Adrenal gland (tissue), 12 donors: Measurements from ENCODE around the gene KIF26B. TPM values are rescaled to one million over a fixed set of nuclear protein-coding genes. Genes with fewer than 3 reads are reported as not detected.

Experiments
- DNase-seq, 7 donors: peaks; one replicate each; pipeline ENCODE4 v3.0.0-alpha.2; 2019 to 2020
- H3K27ac ChIP-seq, 5 donors: fragments of 200-600 bp; sonication (generic) in 4 of 5; 1 replicate in 3 of 5; 2 replicates in 2 of 5; pipeline versions ENCODE4 v1.5.1 to v1.8.0; 2016 to 2020; ENCODE audit warnings: mild to moderate bottlenecking in 1 of 5
- H3K27me3 ChIP-seq: fragments of 200-600 bp; 2 replicates; pipeline ENCODE4 v1.8.0; 2021
- H3K36me3 ChIP-seq, 2 donors: fragments of 200-600 bp; replicated peaks in 1 of 2; 1 replicate in 1 of 2; 2 replicates in 1 of 2; pipeline versions ENCODE4 v1.5.1 to v1.8.0; 2018 to 2022
- H3K4me1 ChIP-seq, 2 donors: fragments of 200-600 bp; replicated peaks in 1 of 2; 1 replicate in 1 of 2; 2 replicates in 1 of 2; pipeline versions ENCODE4 v1.5.1 to v1.8.0; 2018 to 2021
- H3K4me3 ChIP-seq, 4 donors: fragments of 200-600 bp; sonication (generic) in 3 of 4; one replicate each; pipeline ENCODE4 v1.5.1; 2016 to 2018
- H3K9me3 ChIP-seq, 3 donors: fragments of 200-600 bp; sonication (generic) in 1 of 3; replicated peaks in 1 of 3; 1 replicate in 2 of 3; 2 replicates in 1 of 3; pipeline versions ENCODE4 v1.5.1 to v1.8.0; 2016 to 2021
- CTCF ChIP-seq, 6 experiments: fragments of 450-650 bp in 4 of 6; fragments of 200-600 bp in 2 of 6; sonication (generic) in 1 of 6; IDR thresholded peaks; 1 replicate in 5 of 6; 2 replicates in 1 of 6; pipeline versions ENCODE4 v1.5.1 to v1.8.0; 2016 to 2021; ENCODE audit warnings: antibody characterized with exemption in 6 of 6, mild to moderate bottlenecking in 2 of 6, moderate library complexity in 1 of 6
- POLR2A ChIP-seq, 2 donors: fragments of 450-650 bp; IDR thresholded peaks; one replicate each; pipeline ENCODE4 v1.6.1; 2017; ENCODE audit warnings: antibody characterized with exemption in 2 of 2, mild to moderate bottlenecking in 2 of 2, moderate library complexity in 1 of 2
- WGBS, 4 donors: extraction: QIAGEN DNeasy Blood & Tissue Kit in 2 of 4; methylation state at CpG; one replicate each; pipeline versions ENCODE4 v1.1.5 to v1.1.7; 2013 to 2017; 5-methylcytosine and 5-hydroxymethylcytosine counted together
- intact Hi-C, 2 donors: fragments of 100-400 bp; cut with DNase I; formaldehyde crosslinking; loops; one replicate each; pipeline versions ENCODE4 v1.14.1 to v1.15.0; 2022 to 2023
- polyA plus RNA-seq, 3 donors: library from polyadenylated mRNA; stranded (reverse); fragments of 200-250 nt in 2 of 3; fragments of 350-450 nt in 1 of 3; fragmentation: Illumina TruSeq in 1 of 3; extraction: RNeasy Lipid Tissue Mini Kit (QIAGEN cat#74804) in 1 of 3; gene quantifications; one replicate each; pipeline ENCODE4 v1.2.3, GENCODE V29; 2013 to 2014
- total RNA-seq, 9 donors: library from RNA; depleted of rRNA in 4 of 9; stranded (reverse); fragments of >200 nt in 4 of 9; fragments of 120-200 nt in 1 of 9; fragmentation: NEBNext Ultra II Directional in 1 of 9; extraction: Animal tissue kit (Norgen Biotek cat#: 25700) in 1 of 9; gene quantifications; one replicate each; pipeline versions ENCODE4 v1.1.0 to v1.2.4, GENCODE V29; 2013 to 2023
- donor health status: healthy with polysubstance abuse.
- donor health status: Bipolar disorder and iron deficiency.
- donor health status: DM: yes; HTN: yes; CAD: no.
- donor health status: DM: no; HTN: no; CAD: no.
- donor health status: DM: no; HTN: no; CAD: no.
- donor health status: DM: yes; HTN: yes; CAD: no.

Gene KIF26B
- total and polyA plus RNA-seq, 12 donors = 0.20 to 4.6 (median 2.6) TPM

DNA sequence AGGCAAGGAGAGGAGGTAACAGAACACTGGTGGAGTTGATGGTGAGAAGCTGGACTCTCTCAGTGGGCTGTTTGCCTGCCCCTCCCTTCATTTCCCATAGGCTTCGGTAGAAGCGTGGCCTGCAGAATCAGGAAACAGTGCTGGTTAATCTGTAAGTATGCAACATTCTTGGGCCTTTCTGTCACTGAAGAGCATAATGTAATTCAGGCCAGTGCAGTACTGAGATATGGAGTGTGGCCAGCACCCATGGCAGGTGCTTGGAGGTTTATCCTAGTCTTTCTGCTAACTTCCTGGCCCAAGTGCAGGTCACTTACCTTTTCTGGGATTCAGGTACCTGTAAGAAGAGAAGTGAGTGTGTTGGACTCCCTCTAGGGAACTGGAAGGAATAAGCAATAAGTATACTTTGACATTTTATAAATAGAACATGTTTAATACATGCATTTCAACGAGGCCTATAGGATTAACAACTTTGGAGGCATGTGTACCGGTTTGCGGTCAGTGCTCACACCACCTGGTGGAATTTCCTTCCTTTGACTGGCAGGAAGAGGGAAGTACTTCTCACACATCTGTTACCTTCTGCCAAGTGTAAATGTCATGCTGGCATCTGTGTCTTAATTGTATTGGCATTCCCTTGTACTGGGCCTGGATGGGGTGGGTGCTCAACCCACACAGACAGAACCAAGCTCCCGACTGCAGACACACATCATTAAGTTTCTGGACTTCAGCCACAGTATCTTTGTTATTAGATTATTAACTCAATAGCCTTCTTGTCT lies 105.5 kb downstream of the KIF26B start:
- H3K27me3 ChIP-seq = no peaks in the 10 kb centered on the region
- TF ChIP-seq CTCF (IDR thresholded peaks at IDR 0.05) = no peak
- TF ChIP-seq POLR2A (IDR thresholded peaks at IDR 0.05) = no peak
- DNase-seq = no peak
- intact Hi-C loops = no loop called here
- no peak overlapping the region for H3K4me3 ChIP-seq
- no peaks in the 10 kb centered on the region for H3K4me1 ChIP-seq
- 60 to 79% (median 68%) methylated on average over 6 of the region's 6 CpGs for WGBS, 4 donors
- no peak overlapping the region for H3K27ac ChIP-seq
- H3K36me3 ChIP-seq = no peaks in the 10 kb centered on the region
- no peaks in the 10 kb centered on the region for H3K9me3 ChIP-seq

DNA sequence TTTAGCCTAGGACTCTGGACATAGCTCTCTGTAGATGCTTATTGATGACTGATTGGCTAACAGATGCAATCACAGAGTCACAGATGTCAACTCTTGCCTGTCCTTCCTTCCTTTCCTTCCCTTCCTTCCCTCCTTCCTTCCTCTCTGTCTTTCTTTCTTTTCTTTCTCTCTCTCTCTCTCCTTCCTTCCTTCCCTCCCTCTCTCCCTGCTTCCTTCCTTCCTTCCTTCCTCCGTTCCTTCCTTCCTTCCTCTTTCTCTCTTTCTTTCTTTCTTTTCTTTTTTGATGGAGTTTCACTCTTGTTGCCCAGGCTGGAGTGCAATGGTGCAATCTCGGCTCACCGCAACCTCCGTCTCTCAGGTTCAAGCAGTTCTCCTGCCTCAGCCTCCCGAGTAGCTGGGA lies 106.1 kb downstream of the KIF26B start:
- no peak for DNase-seq
- no peak for TF ChIP-seq POLR2A (IDR thresholded peaks at IDR 0.05)
- TF ChIP-seq CTCF (IDR thresholded peaks at IDR 0.05) = no peak
- Histone ChIP-seq H3K9me3 (no peaks in the 10 kb centered on the region), H3K27ac (no peak overlapping the region), H3K4me1 (no peaks in the 10 kb centered on the region), H3K27me3 (no peaks in the 10 kb centered on the region), H3K36me3 (no peaks in the 10 kb centered on the region), H3K4me3 (no peak overlapping the region)
- intact Hi-C loops = no loop called here
- 85 to 92% (median 89%) methylated on average over 5 of the region's 5 CpGs for WGBS, 4 donors

GRCh38 chr1:245261786-245262185 lies 107.0 kb downstream of the KIF26B start:
- Histone ChIP-seq H3K9me3 (no peaks in the 10 kb centered on the region), H3K27me3 (no peaks in the 10 kb centered on the region), H3K36me3 (no peaks in the 10 kb centered on the region), H3K4me3 (no peak overlapping the region), H3K27ac (no peak overlapping the region), H3K4me1 (no peaks in the 10 kb centered on the region)
- WGBS, 4 donors = 83 to 91% (median 86%) methylated on average over 7 of the region's 7 CpGs
- TF ChIP-seq CTCF (IDR thresholded peaks at IDR 0.05) (no peak), POLR2A (IDR thresholded peaks at IDR 0.05) (no peak)
- intact Hi-C loops = no loop called here
- no peak for DNase-seq

- H3K4me1 ChIP-seq = no peaks in the 10 kb centered on the region
- H3K27me3 ChIP-seq = no peaks in the 10 kb centered on the region
- no peak overlapping the region for H3K4me3 ChIP-seq
- DNase-seq = no peak
- no peak overlapping the region for H3K27ac ChIP-seq
- 68 to 77% (median 72%) methylated on average over 5 of the region's 5 CpGs for WGBS, 4 donors
- H3K36me3 ChIP-seq = no peaks in the 10 kb centered on the region
- intact Hi-C loops = no loop called here
- TF ChIP-seq CTCF (IDR thresholded peaks at IDR 0.05) (no peak), POLR2A (IDR thresholded peaks at IDR 0.05) (no peak)
- no peaks in the 10 kb centered on the region for H3K9me3 ChIP-seq
These were observed 108.8 kb downstream of the KIF26B start for GRCh38 chr1:245263529-245264095.
